ENCODE data around the gene SLC16A3. TPM values are rescaled to one million over a fixed set of nuclear protein-coding genes. Genes with fewer than 3 reads are reported as not detected.

Gene SLC16A3
- total and polyA plus RNA-seq, 9 of the 15 experiments (the other 6 are each of a cell fraction or from before 2014, with no cell fraction given): 0.11 to 5.4 (median 1.2) TPM; not detected in 2

DNA sequence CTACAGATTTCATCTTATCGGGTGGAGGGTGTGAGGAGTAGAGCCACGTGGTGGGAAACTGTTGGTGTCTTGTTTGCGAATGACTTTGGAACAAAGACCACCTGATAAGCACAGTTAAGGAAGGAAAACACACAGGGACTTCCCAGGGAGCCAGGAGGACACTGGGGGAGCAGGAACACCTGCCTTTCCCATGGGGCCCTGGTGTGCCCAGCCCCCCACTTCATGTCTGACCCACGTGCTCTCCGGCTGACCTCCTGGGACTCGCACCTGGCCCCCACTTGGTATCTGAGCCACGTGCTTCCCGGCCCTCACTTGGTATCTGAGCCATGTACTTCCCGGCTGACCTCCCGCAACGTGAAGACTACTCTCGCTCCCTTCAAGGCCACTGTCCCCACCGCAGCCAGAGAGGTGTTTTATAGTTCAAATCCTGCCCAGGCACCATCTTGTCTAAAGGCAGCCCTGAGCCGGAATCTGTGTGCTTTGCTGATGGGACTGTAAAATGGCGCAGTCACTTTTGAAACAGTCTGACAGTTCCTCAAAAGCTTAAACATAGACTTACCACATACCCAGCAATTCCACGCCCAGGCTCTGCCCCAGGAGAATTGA lies 50.0 kb downstream of the SLC16A3 start (continued):
- TF ChIP-seq, protein P1, sequence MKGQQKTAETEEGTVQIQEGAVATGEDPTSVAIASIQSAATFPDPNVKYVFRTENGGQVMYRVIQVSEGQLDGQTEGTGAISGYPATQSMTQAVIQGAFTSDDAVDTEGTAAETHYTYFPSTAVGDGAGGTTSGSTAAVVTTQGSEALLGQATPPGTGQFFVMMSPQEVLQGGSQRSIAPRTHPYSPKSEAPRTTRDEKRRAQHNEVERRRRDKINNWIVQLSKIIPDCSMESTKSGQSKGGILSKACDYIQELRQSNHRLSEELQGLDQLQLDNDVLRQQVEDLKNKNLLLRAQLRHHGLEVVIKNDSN (CRISPR knock-in tag; IDR thresholded peaks at IDR 0.05): 0 out of 2 replicates have a peak, but pooled peaks have one; percentile 11
- TF ChIP-seq, protein P2, sequence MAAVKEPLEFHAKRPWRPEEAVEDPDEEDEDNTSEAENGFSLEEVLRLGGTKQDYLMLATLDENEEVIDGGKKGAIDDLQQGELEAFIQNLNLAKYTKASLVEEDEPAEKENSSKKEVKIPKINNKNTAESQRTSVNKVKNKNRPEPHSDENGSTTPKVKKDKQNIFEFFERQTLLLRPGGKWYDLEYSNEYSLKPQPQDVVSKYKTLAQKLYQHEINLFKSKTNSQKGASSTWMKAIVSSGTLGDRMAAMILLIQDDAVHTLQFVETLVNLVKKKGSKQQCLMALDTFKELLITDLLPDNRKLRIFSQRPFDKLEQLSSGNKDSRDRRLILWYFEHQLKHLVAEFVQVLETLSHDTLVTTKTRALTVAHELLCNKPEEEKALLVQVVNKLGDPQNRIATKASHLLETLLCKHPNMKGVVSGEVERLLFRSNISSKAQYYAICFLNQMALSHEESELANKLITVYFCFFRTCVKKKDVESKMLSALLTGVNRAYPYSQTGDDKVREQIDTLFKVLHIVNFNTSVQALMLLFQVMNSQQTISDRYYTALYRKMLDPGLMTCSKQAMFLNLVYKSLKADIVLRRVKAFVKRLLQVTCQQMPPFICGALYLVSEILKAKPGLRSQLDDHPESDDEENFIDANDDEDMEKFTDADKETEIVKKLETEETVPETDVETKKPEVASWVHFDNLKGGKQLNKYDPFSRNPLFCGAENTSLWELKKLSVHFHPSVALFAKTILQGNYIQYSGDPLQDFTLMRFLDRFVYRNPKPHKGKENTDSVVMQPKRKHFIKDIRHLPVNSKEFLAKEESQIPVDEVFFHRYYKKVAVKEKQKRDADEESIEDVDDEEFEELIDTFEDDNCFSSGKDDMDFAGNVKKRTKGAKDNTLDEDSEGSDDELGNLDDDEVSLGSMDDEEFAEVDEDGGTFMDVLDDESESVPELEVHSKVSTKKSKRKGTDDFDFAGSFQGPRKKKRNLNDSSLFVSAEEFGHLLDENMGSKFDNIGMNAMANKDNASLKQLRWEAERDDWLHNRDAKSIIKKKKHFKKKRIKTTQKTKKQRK (IDR thresholded peaks at IDR 0.05; ENCODE audit: borderline replicate concordance, low read depth, low read length): no peak
- no peak for TF ChIP-seq ASH1L (IDR thresholded peaks at IDR 0.05; ENCODE audit: borderline replicate concordance, low read depth, partially characterized antibody)
- TF ChIP-seq, protein P3, sequence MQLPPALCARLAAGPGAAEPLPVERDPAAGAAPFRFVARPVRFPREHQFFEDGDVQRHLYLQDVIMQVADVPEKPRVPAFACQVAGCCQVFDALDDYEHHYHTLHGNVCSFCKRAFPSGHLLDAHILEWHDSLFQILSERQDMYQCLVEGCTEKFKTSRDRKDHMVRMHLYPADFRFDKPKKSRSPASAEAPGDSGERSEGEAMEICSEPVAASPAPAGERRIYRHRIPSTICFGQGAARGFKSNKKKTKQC (CRISPR knock-in tag; IDR thresholded peaks at IDR 0.05): no peak
- TF ChIP-seq, protein P4, sequence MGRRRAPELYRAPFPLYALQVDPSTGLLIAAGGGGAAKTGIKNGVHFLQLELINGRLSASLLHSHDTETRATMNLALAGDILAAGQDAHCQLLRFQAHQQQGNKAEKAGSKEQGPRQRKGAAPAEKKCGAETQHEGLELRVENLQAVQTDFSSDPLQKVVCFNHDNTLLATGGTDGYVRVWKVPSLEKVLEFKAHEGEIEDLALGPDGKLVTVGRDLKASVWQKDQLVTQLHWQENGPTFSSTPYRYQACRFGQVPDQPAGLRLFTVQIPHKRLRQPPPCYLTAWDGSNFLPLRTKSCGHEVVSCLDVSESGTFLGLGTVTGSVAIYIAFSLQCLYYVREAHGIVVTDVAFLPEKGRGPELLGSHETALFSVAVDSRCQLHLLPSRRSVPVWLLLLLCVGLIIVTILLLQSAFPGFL (CRISPR knock-in tag; IDR thresholded peaks at IDR 0.05): no peak
- no peak for TF ChIP-seq FIP1L1 (IDR thresholded peaks at IDR 0.05; ENCODE audit: low read depth, low read length, poor library complexity, severe bottlenecking)
- TF ChIP-seq RNF219 (CRISPR knock-in tag; IDR thresholded peaks at IDR 0.05): no peak
- TF ChIP-seq MEF2A (IDR thresholded peaks at IDR 0.05; ENCODE audit: control insufficient read depth, low read depth, low read length): no peak
- TF ChIP-seq MAFK (IDR thresholded peaks at IDR 0.05; ENCODE audit: low read length): no peak
- no peak for TF ChIP-seq ZNF384 (IDR thresholded peaks at IDR 0.05; ENCODE audit: low read depth, low read length)
- TF ChIP-seq USF2 (CRISPR knock-in tag; IDR thresholded peaks at IDR 0.05): no peak
- TF ChIP-seq ZNF217 (CRISPR knock-in tag; IDR thresholded peaks at IDR 0.05): no peak
- no peak for TF ChIP-seq NFXL1 (CRISPR knock-in tag; IDR thresholded peaks at IDR 0.05)
- TF ChIP-seq TSHZ1 (CRISPR knock-in tag; IDR thresholded peaks at IDR 0.05): no peak
